Liver (tissue), 9 donors: Measurements from ENCODE around the gene ZNF740. TPM values are rescaled to one million over a fixed set of nuclear protein-coding genes. Genes with fewer than 3 reads are reported as not detected.

Experiments
- DNase-seq: peaks from one replicate; pipeline ENCODE4 v3.0.0-alpha.2; 2017; ENCODE audit warnings: low spot score
- H3K27ac ChIP-seq, 2 donors: one replicate each; pipeline ENCODE4 v1.7.0; 2013; ENCODE audit warnings: inconsistent platforms in 2 of 2, low read length in 2 of 2, control low read depth in 1 of 2, low read depth in 1 of 2, mild to moderate bottlenecking in 1 of 2
- H3K27me3 ChIP-seq, 4 donors: one replicate each; pipeline versions ENCODE4 v1.6.1 to v1.7.0; 2013; ENCODE audit warnings: low read length in 3 of 4, inconsistent platforms in 1 of 4, mild to moderate bottlenecking in 1 of 4, moderate library complexity in 1 of 4; ENCODE audit not compliant: control insufficient read depth in 4 of 4, insufficient read depth in 4 of 4
- H3K36me3 ChIP-seq, 4 donors: one replicate each; pipeline versions ENCODE4 v1.6.1 to v1.7.0; 2013; ENCODE audit warnings: low read length in 3 of 4, mild to moderate bottlenecking in 3 of 4, low read depth in 1 of 4, moderate library complexity in 1 of 4; ENCODE audit not compliant: control insufficient read depth in 4 of 4, insufficient read depth in 3 of 4
- H3K4me1 ChIP-seq, 4 donors: one replicate each; pipeline versions ENCODE4 v1.6.1 to v1.7.0; 2013; ENCODE audit warnings: low read length in 3 of 4, mild to moderate bottlenecking in 3 of 4, moderate library complexity in 1 of 4; ENCODE audit not compliant: control insufficient read depth in 4 of 4, insufficient read depth in 4 of 4
- H3K4me3 ChIP-seq, 3 donors: one replicate each; pipeline versions ENCODE4 v1.6.1 to v1.7.0; 2013; ENCODE audit warnings: low read length in 3 of 3, control low read depth in 1 of 3, low read depth in 1 of 3, mild to moderate bottlenecking in 1 of 3
- H3K9ac ChIP-seq, 2 donors: one replicate each; pipeline ENCODE4 v1.7.0; 2013; ENCODE audit warnings: low read length in 2 of 2, mild to moderate bottlenecking in 2 of 2, moderate library complexity in 2 of 2, control low read depth in 1 of 2, low read depth in 1 of 2
- H3K9me3 ChIP-seq, 4 donors: one replicate each; pipeline versions ENCODE4 v1.6.1 to v1.7.0; 2013; ENCODE audit warnings: low read length in 3 of 4; ENCODE audit not compliant: control insufficient read depth in 4 of 4
- ATF3 ChIP-seq: IDR thresholded peaks from 2 replicates; pipeline ENCODE4 v1.6.1; 2016; ENCODE audit warnings: antibody characterized with exemption
- CTCF ChIP-seq: fragments of 150-350 bp; IDR thresholded peaks from 2 replicates; pipeline ENCODE4 v1.5.1; 2017; ENCODE audit warnings: improper control_type of control experiment, low read depth, low read length; ENCODE audit not compliant: missing input control
- EGR1 ChIP-seq, 2 donors: IDR thresholded peaks; 2 replicates each; pipeline ENCODE4 v1.6.1; 2016 to 2018; ENCODE audit warnings: antibody characterized with exemption in 2 of 2, low read depth in 2 of 2
- FOXA1 ChIP-seq: IDR thresholded peaks from 2 replicates; pipeline ENCODE4 v1.6.1; 2016; ENCODE audit warnings: antibody characterized with exemption
- FOXA2 ChIP-seq: IDR thresholded peaks from 2 replicates; pipeline ENCODE4 v1.6.1; 2016; ENCODE audit warnings: antibody characterized with exemption
- GABPA ChIP-seq, 2 donors: IDR thresholded peaks in 1 of 2; conservative IDR thresholded peaks in 1 of 2; 2 replicates each; pipeline ENCODE4 v1.6.1; 2016; ENCODE audit warnings: antibody characterized with exemption in 2 of 2, mild to moderate bottlenecking in 1 of 2, moderate library complexity in 1 of 2
- HNF4A ChIP-seq, 2 donors: conservative IDR thresholded peaks; 2 replicates each; pipeline ENCODE4 v1.6.1; 2016; ENCODE audit warnings: antibody characterized with exemption in 2 of 2, mild to moderate bottlenecking in 2 of 2
- HNF4G ChIP-seq: IDR thresholded peaks from 2 replicates; pipeline ENCODE4 v1.6.1; 2016; ENCODE audit warnings: antibody characterized with exemption
- JUND ChIP-seq, 2 donors: IDR thresholded peaks; 2 replicates each; pipeline ENCODE4 v1.6.1; 2016; ENCODE audit warnings: antibody characterized with exemption in 2 of 2
- MAX ChIP-seq: IDR thresholded peaks from 2 replicates; pipeline ENCODE4 v1.6.1; 2016; ENCODE audit warnings: antibody characterized with exemption
- NR2F2 ChIP-seq: IDR thresholded peaks from 2 replicates; pipeline ENCODE4 v1.6.1; 2016; ENCODE audit warnings: antibody characterized with exemption
- RAD21 ChIP-seq, 2 donors: IDR thresholded peaks; 2 replicates each; pipeline ENCODE4 v1.6.1; 2016; ENCODE audit warnings: antibody characterized with exemption in 2 of 2, mild to moderate bottlenecking in 2 of 2
- REST ChIP-seq: IDR thresholded peaks from 2 replicates; pipeline ENCODE4 v1.6.1; 2016; ENCODE audit warnings: antibody characterized with exemption, mild to moderate bottlenecking
- RXRA ChIP-seq, 2 donors: IDR thresholded peaks; 2 replicates each; pipeline ENCODE4 v1.6.1; 2017 to 2018; ENCODE audit warnings: antibody characterized with exemption in 2 of 2, mild to moderate bottlenecking in 1 of 2
- SP1 ChIP-seq: IDR thresholded peaks from 2 replicates; pipeline ENCODE4 v1.6.1; 2018; ENCODE audit warnings: antibody characterized with exemption, mild to moderate bottlenecking
- TAF1 ChIP-seq: conservative IDR thresholded peaks from 2 replicates; pipeline ENCODE4 v1.6.1; 2016; ENCODE audit warnings: antibody characterized with exemption, mild to moderate bottlenecking
- YY1 ChIP-seq: IDR thresholded peaks from 2 replicates; pipeline ENCODE4 v1.6.1; 2016; ENCODE audit warnings: antibody characterized with exemption, mild to moderate bottlenecking
- ZBTB33 ChIP-seq: IDR thresholded peaks from 2 replicates; pipeline ENCODE4 v1.6.1; 2016; ENCODE audit warnings: antibody characterized with exemption
- WGBS: extraction: QIAGEN DNeasy Blood & Tissue Kit; methylation state at CpG from one replicate; pipeline ENCODE4 v1.1.7; 2013; 5-methylcytosine and 5-hydroxymethylcytosine counted together
- polyA plus RNA-seq, 2 donors: library from polyadenylated mRNA; stranded (reverse) in 1 of 2; unstranded in 1 of 2; fragments of 200-250 nt in 1 of 2; fragments of >200 nt in 1 of 2; fragmentation: Nextera tagmentation in 1 of 2; extraction: Ambion mirVana in 1 of 2; gene quantifications; one replicate each; pipeline versions ENCODE4 v1.2.1 to v1.2.3, GENCODE V29; 2013 to 2015
- total RNA-seq, 2 donors: library from RNA; depleted of rRNA; stranded (reverse); fragments of >200 nt; gene quantifications; one replicate each; pipeline ENCODE4 v1.2.3, GENCODE V29; 2014
- donor health status: healthy.
- donor health status: healthy.
- donor health status: healthy.
- donor health status: healthy.
- donor health status: healthy.

Gene ZNF740
- total and polyA plus RNA-seq, 4 donors = 1.4 to 14.4 (median 6.3) TPM

- DNase-seq = no peak
- Histone ChIP-seq H3K9me3 (no peaks in the 10 kb centered on the region), H3K4me1 (peaks cover 0 to 29% (median 28%) of the 10 kb centered on the region in 4 donors), H3K4me3 (no peak overlapping the region), H3K36me3 (no peaks in the 10 kb centered on the region), H3K9ac (no peak overlapping the region), H3K27me3 (no peaks in the 10 kb centered on the region), H3K27ac (no peak overlapping the region)
- TF ChIP-seq CTCF (no peak), NR2F2 (no peak), YY1 (no peak), TAF1 (no peak), REST (no peak), JUND (IDR thresholded peaks at IDR 0.05) (no peak), FOXA1 (no peak), ATF3 (no peak), MAX (no peak), HNF4G (no peak), EGR1 (IDR thresholded peaks at IDR 0.05; ENCODE audit: low read depth in 2 of 2) (no peak), RAD21 (IDR thresholded peaks at IDR 0.05) (no peak), RXRA (IDR thresholded peaks at IDR 0.05) (no peak), GABPA (IDR thresholded peaks at IDR 0.05 in 1 of 2, conservative IDR thresholded peaks at IDR 0.05 in 1 of 2) (no peak), ZBTB33 (no peak), FOXA2 (no peak), HNF4A (conservative IDR thresholded peaks at IDR 0.05) (no peak), SP1 (no peak)
- 95% methylated on average over 3 of the region's 3 CpGs for WGBS
Observed at GRCh38 chr12:53199700-53200099, 19.2 kb downstream of the ZNF740 start.
